GM10248 (cell line): ENCODE data around the gene TMEM123.

Source experiments
- CTCF ChIA-PET: fragments of 300-600 bp; sonication (Branson Sonifier 250); formaldehyde crosslinking; extraction: SDS; loops from one replicate; lab custom pipeline; 2021; ENCODE audit warnings: antibody characterized with exemption; lab: Yijun Ruan, JAX
- POLR2A ChIA-PET: fragments of 350-650 bp; sonication (Branson Sonifier 250); formaldehyde crosslinking; extraction: SDS; loops from one replicate; lab custom pipeline; 2020; ENCODE audit warnings: antibody characterized with exemption; lab: Yijun Ruan, JAX
- DNase-seq: peaks from one replicate; pipeline ENCODE4 v3.0.0; 2012; ENCODE audit errors: extremely low spot score
- TF ChIP-seq, protein P1 (sequence below): IDR thresholded peaks from 2 replicates; pipeline ENCODE4 v1.5.1; 2012; ENCODE audit warnings: mild to moderate bottlenecking, low read depth; ENCODE audit errors: extremely low read depth, missing control alignments, control extremely low read depth

TMEM123 gene

DNA sequence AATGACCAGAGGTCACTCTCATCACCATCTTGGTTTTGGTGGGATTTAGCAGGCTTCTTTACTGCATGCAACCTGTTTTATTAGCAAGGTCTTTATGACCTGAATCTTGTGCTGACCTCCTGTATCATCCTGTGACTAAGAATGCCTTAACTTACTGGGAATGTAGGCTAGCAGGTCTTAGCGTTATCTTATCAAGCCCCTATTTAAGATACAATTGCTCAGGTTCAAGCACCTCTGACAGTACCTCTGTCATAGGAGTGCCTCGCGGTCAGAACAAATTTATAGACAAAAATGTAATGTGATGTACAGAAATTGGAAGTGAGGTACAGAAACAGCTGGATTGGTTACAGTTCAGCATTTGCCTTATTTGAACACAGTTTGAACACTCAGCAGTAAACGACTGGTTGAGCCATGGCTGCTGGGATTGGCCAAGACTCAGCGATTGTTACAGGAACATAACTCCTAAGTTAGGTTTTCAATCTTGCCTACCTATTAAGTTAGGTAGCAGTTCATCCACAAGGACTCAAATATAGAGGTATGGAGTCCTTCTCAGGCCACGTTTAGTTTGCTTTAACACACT lies 16.1 kb upstream of the TMEM123 start:
- CTCF ChIA-PET: no interaction called here
- no peak for DNase-seq
- POLR2A ChIA-PET: no interaction called here
- TF ChIP-seq, protein P1, sequence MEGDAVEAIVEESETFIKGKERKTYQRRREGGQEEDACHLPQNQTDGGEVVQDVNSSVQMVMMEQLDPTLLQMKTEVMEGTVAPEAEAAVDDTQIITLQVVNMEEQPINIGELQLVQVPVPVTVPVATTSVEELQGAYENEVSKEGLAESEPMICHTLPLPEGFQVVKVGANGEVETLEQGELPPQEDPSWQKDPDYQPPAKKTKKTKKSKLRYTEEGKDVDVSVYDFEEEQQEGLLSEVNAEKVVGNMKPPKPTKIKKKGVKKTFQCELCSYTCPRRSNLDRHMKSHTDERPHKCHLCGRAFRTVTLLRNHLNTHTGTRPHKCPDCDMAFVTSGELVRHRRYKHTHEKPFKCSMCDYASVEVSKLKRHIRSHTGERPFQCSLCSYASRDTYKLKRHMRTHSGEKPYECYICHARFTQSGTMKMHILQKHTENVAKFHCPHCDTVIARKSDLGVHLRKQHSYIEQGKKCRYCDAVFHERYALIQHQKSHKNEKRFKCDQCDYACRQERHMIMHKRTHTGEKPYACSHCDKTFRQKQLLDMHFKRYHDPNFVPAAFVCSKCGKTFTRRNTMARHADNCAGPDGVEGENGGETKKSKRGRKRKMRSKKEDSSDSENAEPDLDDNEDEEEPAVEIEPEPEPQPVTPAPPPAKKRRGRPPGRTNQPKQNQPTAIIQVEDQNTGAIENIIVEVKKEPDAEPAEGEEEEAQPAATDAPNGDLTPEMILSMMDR: no peak

DNA sequence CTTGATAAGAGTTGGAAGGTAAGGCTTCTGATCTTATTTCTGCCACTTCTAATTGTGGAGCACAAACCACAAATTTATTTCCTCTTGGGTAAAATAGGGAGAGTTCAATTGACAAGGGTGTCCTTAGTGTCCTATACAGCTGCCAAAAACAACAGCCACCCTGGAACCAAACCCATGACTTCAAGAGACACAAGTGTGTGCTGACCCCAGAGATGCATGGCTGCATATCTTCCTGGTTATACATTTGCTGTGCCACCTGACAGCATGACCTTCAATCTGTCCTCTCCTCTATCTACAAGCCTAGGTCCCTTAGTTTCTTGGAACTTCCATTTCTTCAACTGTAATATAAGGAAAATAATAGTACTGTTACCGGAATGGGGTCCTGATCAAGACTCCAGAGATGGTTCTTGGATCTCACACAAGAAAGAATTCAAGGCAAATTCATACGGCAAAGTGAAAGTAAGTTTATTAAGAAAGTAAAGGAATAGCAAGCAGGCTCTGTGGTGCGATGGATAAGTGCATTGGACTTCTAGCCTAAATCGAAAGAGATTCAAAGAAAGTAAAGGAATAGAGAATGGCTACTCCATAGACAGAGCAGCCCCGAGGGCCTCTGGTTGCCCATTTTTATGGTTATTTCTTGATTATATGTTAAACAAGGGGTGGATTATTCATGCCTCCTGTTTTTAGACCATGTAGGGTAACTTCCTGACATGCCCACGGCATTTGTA lies 15.5 kb upstream of the TMEM123 start:
- CTCF ChIA-PET: interaction anchor here (1.2 to 2.2 kb wide), 4 partner anchors 11 to 77 kb away, joined by 3 to 10 read pairs (median 5); partner anchors contain the start of gene TMEM123
- no peak for DNase-seq
- TF ChIP-seq, protein P1: no peak
- POLR2A ChIA-PET: no interaction called here

DNA sequence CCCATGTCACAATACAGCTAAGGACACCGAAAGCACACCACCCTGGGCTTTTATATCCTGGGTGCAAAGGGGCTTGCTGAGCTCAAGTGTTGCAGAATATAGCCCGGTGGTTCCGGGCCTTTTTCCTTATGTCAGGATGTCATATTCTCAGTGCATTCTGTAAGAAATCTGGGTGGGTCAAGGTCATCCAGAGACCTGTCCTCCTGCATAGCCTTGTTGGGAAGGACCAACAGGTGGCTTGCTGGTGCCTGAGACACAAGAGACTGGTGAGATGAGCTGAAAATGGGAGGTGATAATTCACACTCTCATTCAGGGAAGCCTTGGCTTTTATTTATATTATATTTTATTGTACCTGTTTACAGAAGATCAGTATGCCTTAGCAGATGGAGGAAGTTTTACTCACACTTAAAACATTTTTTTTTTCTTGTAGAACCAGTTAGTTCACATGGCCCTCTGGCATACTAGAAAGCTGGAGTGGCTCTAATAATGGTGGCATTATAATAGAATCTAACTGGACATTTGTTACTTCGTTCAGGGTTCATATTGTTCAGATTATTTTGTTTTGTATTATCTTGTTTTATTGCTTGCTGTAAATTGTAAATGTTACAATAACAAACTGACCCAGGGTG lies 14.6 kb upstream of the TMEM123 start:
- no peak for DNase-seq
- ChIA-PET CTCF (interaction anchor here (0.7 to 2.2 kb wide), 7 partner anchors 9 to 76 kb away, joined by 3 to 10 read pairs (median 3); partner anchors contain the start of gene TMEM123), POLR2A (no interaction called here)
- TF ChIP-seq, protein P1: no peak

DNA sequence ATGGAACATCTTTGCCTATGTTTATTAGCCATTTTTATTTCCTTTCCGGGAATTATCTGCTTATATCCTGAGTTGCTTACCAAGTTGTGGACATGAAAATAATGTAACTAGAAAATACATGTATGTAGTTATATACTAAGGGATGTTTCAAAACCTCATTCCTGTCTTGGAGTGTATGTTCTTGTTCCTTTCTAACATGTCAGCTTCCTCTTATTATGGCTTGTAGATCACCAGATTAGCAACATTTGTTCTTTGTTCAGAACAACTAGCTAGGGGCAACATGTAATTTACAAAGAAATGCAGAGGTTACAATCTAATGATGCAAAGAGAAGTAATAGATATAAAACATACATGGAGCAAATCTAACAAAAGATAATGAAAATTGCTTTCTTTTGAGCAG lies 13.1 kb upstream of the TMEM123 start:
- POLR2A ChIA-PET: no interaction called here
- no peak for DNase-seq
- TF ChIP-seq, protein P1: no peak
- CTCF ChIA-PET: interaction anchor here (2.0 to 2.2 kb wide), 2 partner anchors 10 to 75 kb away, joined by 5 to 7 read pairs; no protein-coding TSS in a partner anchor

DNA sequence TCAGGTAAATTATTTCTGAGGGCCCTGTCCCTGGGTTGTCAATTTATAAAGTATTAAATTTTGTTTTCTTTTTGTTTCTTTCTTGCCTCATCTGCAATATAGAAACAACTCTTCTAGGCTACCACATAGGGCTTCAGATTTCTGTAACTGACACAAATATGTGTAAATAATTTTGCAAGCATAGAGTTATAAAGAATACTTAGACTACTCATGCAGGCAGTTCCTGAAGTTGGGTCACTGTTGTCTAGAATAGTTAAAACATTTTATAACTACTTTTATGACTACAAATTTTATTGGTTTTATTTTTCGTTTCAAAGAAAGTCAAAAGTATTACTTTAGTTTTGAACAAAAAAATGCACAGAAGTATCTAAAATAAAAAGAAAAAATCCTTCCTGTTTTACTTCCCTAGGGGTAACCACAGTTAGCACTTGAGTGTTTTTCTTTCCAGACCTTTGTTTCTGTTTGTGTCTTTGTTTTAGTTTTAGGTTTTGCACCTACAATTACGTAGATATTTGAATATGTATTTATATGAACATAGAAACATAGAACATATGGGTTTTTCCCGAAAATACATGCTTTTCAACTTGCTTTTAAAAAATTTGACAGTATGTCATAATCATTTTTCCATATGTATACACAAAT lies 12.4 kb upstream of the TMEM123 start:
- TF ChIP-seq, protein P1: no peak
- ChIA-PET POLR2A (no interaction called here), CTCF (interaction anchor here (2.0 to 2.9 kb wide), 2 partner anchors 9 to 11 kb away, joined by 5 to 9 read pairs; no protein-coding TSS in a partner anchor)
- no peak for DNase-seq

DNA sequence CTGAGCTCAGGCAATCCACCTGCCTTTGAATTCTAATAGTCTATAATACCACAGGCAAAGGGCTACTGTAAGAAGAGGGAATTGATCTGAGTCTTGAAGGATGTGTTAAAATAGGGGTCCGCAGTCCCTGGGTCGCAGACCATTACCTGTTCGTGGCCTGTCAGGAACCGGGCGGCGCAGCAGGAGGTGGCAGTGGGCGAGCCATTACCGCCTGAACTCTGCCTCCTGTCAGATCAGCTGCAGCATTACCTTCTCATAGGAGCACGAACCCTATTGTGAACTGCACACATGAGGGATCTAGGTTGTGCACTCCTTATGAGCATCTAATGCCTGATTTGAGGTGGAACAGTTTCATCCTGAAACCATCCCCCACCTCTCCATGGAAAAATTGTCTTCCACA lies 11.5 kb upstream of the TMEM123 start:
- TF ChIP-seq, protein P1: no peak
- no peak for DNase-seq
- POLR2A ChIA-PET: no interaction called here
- CTCF ChIA-PET: interaction anchor here (1.0 to 2.9 kb wide), 2 partner anchors 10 to 127 kb away, joined by 3 to 9 read pairs; no protein-coding TSS in a partner anchor
